HG03442 (cell line): ENCODE data around the gene ENPP6.
"Not testable (repeated sequence)": the region's sequence is repeated elsewhere in the genome, so short reads cannot be mapped to it uniquely, and the experiment has no call there.

Experiments used
- ATAC-seq: cut with Tn5 transposase; IDR thresholded peaks from one replicate; pipeline ENCODE4 v1.9.1; 2021; ENCODE audit warnings: mild to moderate bottlenecking, moderate library complexity; ENCODE audit not compliant: unreplicated experiment

ENPP6 gene

DNA sequence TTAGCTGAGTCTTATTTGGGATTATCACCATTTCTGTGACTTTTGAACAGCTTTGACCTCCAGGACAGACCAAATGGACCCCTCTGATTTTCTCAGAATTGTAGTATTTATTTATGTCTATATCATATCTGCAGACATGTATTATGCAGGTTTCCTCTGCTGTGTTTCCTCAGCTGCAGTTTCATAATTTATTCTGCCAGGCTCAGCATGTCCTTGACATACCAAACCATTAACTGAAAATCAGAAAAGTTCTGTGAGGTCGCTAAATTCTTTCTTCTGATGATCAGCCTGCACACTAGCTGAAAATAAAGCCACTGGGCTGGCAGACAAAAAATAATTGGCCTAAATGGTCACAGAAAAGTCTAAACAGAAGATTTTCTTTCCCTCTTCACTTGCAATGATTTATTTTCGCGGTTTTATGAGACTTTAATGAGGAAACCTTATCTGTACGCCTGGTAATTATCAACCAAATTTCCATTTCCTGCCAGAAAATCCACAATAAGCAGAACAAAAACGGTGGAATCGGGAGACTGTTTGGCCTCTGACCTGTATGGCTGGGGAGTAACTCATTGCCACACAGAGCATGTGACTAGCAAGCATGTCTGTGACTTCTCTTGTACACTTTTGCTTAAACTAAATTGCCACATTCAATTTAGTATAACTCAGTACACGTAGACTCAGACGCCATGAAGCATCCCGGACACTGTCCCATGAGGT, 150.9 kb downstream of the ENPP6 start:
- ATAC-seq, result no peak

DNA sequence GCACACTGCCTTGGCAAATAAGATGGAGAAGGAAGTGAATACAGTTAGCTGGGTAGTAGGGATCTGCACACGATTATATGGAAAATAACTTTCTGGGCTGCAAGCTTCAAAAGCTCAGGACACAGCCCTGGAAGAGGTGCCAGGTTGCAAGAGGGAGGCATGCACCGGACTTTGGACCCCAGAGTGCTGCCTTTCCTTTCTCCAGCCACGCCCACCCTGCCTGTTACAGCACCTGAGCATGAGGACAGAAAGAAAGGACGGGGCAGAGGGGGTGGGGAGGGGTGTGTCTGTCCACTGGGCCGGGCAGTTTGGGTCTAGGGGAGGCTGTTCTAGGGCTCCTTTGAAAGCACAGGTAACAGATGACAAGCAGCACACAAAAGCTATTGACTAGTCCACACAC, 152.8 kb downstream of the ENPP6 start:
- ATAC-seq, result no peak

DNA sequence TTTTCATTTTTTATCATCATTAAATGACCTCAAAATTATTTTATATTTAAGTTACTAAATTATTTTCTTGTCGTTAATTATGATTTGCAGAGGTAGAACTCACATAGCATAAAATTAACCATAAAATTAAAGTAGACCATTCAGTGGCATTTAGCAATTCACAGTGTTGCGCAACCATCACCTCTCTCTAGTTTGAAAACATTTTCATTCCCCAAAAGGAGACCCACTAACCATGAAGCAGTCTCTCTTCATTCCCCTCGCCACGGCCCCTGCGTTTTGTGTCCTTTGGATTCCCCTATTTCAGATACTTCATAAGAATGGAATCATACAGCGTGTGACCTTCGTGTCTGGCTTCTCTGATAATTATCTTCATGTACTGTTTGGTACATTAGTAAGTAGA, 154.9 kb downstream of the ENPP6 start:
- no peak for ATAC-seq

DNA sequence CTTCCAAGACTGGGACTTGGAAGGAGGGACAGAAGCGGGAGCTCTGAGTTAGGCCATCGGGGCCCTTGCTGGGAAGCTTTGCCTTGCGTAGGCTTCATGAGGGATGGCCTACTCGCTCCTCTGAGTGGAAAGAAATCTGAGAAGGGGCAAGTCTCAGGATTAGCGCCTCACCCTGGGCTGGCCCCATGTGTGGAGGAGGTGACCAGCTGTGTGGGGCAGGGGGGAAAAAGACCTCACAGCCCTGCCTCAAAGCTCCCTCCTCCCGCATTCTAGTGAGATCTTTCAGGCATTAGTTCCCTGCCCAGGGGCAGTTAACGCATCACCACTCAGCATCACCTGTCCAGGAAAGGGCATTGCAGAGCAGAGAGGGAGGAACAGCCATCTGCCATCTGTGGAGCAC, 156.1 kb downstream of the ENPP6 start:
- ATAC-seq, result no peak

DNA sequence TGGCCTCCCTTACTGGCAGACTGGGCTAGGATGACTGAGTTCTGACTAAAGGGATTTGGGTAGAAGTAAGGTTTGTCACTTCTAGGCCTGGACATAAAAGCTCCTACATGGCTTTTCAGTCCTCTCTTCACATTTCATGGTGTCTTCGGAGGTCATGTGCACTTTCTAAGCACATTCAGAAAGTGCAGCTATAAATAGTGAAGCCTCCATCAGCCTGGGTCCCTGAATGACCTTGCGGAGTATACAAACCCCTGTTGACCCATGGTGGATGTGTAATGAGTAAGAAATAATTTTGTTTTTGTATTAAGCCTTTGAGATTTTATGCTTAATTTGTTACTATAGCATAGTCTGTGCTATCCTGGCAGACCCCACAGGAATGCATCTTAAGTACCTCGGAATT, 158.6 kb downstream of the ENPP6 start:
- no peak for ATAC-seq

DNA sequence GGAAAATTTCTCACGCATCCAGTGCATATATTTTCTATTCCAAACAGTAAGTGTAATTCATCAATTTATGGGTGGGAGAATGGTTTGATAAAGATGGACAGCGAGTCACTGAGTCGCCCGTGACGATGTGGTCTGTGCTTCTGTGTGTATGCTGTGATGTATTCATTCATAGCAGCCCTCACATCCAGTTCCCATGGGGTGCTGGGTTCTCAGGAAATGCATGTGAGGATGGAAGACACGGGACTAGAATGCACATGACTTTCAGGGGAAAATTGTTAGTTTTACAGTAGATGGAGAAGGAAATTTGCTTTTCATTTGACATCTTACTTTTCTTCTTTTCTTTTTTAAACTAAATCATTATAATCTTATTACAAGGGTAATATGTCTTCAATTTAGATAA, 159.6 kb downstream of the ENPP6 start:
- no peak for ATAC-seq

DNA sequence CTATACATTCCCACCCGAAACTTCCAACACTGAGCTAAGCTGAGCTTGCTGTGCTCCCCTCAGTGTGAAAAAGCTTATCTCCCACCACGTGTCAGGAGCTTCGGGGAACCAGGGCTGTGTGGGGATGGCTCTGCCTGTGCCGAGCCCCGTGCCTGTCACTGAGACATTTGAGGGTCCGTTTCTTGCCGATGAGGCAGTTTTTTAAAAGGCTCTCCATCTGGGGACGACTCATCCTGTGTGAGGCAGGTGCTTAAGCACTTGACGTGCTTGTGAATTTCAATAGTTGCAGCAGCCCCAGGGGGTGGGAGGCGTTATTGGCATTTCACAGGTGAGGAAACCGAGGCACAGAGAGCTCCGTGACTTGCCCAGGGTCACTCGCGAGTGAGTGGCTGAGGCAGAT, 160.8 kb downstream of the ENPP6 start:
- no peak for ATAC-seq

DNA sequence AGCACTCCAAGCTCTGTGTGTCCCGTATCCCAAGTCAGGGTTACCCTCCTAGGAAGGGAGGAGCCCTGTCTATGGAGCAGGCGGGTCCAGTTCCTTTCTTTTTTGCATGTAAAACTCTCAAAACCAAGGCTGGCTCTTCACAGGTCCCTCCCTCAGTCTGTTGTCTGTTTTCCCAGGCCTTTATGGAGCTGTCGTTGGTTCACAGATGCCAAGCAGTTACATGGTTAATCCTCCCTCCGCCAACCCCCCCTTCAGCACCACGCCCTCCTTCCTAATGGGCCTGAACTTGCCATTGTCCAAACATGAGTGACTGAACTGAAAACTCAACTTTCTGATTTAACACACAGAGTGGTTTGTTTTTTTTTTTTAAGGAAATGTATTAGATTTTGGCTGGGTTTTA, 164.2 kb downstream of the ENPP6 start:
- no peak for ATAC-seq

DNA sequence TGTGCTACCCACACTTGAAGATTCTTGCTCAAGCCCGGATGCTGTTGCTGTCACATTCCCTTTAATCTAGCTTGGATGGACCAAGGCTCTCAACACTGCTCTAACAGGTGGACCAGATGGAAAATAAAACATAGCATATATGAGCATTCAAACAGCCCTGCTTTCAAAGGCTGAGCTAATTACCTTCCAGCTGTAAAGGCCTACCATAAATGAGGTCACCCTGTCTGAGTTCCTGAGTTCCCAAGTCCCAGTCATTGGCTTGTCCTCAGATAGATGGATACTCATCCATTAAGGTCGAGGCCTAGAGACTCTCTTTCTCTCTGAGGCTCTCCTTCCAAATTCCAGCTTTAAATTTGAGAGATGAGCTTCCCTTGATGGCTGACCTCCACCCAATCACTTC, 165.1 kb downstream of the ENPP6 start:
- ATAC-seq, result no peak

DNA sequence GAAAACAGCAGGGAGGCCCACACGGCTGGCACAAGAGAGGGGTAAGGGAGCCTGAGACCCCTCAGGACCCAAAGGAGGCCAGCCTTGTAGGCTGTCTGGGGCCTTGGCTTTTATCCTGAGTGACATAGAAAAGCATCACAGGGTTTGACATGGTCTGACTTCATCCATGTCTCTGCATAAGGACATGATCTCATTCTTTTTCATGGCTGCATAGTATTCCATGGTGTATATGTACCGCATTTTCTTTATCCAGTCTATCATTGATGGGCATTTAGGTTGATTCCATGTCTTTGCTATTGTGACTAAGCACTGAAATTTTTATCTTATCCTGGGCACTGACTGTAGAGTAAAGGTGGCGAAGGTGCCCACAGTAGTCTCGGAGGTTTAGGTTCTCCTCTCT, 166.4 kb downstream of the ENPP6 start:
- ATAC-seq, result not testable (repeated sequence)

DNA sequence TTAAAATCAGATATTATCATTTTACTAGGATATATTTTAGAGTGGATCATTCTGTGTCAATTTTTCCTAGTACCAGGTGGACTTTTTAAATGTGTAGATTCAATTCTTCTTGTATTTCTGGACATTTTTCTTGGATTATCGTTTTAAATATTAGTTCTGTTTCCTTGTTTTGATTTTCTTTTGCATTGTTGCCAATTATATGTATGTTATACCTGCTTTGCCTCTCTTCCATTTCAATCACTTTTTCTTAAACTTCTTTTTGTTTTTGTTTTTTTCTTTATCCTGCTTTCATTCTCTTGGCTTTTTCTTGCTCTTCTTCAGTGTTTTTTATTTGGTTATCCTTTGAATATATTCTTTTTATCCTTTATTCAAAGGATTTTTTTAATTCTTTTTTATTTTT, 171.5 kb downstream of the ENPP6 start:
- ATAC-seq, result no peak

DNA sequence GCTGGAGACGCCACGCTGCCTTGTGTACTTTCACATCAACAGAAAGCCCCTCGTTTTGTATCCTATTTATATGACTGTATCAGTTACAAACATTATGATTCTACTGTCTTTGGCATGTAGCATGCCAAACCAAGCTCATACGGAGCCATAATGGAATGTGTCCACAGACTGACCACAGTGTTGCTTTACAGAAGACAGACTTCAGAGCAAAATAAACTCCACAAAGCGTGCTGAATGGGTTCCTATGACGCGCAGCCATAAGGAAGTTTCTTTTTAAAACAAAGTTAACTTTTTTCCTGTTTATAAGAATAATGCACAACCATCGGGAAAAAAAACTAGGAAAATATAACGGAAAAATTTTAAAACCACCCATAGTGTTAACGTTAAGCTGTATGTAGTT, 176.5 kb downstream of the ENPP6 start:
- no peak for ATAC-seq

DNA sequence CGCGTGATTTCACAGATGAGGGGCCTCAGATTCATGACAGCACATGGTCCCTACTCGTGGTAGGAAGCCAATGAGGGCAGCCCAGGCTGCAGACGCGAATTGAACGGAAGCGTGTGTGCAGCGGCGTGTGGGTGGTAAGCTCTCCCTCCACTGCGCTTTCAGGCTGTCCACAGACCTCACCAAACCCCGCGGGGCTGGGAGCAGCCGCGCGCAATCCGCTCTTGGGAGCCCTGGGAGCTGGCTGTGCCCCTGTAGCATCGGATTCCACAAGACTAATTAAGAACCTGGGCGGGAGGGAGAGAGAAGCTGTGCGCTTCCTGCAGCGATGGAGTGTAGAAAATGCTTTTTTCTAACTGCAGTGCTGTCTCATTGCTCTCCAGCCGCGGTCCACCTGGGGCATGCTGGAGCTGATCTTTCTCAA, 177.7 kb downstream of the ENPP6 start:
- ATAC-seq, result no peak
